A549 (cell line): ENCODE results near the gene SLC36A3. TPM values are rescaled to one million over a fixed set of nuclear protein-coding genes. Genes with fewer than 3 reads are reported as not detected.

Experiments
- ATAC-seq, 2 experiments: fragments of 200-7000 bp in 1 of 2; fragments of >200 bp in 1 of 2; cut with Nextera tagmentation in 1 of 2; cut with Tn5 transposase in 1 of 2; 3 replicates each; pipeline versions ENCODE4 v1.8.0 to v1.9.1; 2018 to 2020; ENCODE audit warnings: mild to moderate bottlenecking in 1 of 2, moderate library complexity in 1 of 2
- CTCF ChIA-PET: fragments of 300-600 bp; sonication (Branson Sonifier 250); formaldehyde crosslinking; extraction: SDS; loops from one replicate; lab custom pipeline; 2021; ENCODE audit warnings: antibody characterized with exemption, inconsistent platforms; lab: Yijun Ruan, JAX
- POLR2A ChIA-PET: fragments of 350-600 bp; formaldehyde crosslinking; extraction: SDS; loops from one replicate; lab custom pipeline; 2021; ENCODE audit warnings: antibody characterized with exemption, inconsistent platforms; lab: Yijun Ruan, JAX
- DNase-seq, 2 experiments: peaks; one replicate each; pipeline versions ENCODE4 v3.0.0 to v3.0.0-alpha.2; 2011 to 2016; ENCODE audit warnings: low read depth in 1 of 2, low spot score in 1 of 2
- FAIRE-seq: peaks from 2 replicates; lab custom pipeline; 2011; peaks lifted over from hg19 to GRCh38; lab: Jason Lieb, UNC
- H3K27ac ChIP-seq, 2 experiments: fragments of >200 bp; sonication (Bioruptor Twin); formaldehyde crosslinking; 3 replicates each; pipeline ENCODE4 v1.5.1; 2016 to 2017
- H3K4me1 ChIP-seq: fragments of >200 bp; sonication (Bioruptor Twin); formaldehyde crosslinking; 3 replicates; pipeline ENCODE4 v1.6.1; 2016
- H3K4me2 ChIP-seq: fragments of >200 bp; sonication (Bioruptor Twin); formaldehyde crosslinking; 3 replicates; pipeline ENCODE4 v1.6.1; 2016
- H3K4me3 ChIP-seq: fragments of >200 bp; sonication (Bioruptor Twin); formaldehyde crosslinking; 3 replicates; pipeline ENCODE4 v1.5.1; 2016
- H3K9me3 ChIP-seq: fragments of >200 bp; sonication (Bioruptor Twin); formaldehyde crosslinking; 3 replicates; pipeline ENCODE4 v1.6.1; 2016
- ATOH8 ChIP-seq: fragments of 250-450 bp; sonication (Bioruptor Pico); IDR thresholded peaks from 2 replicates; pipeline ENCODE4 v1.5.0; 2020; ENCODE audit warnings: low read depth, mild to moderate bottlenecking, moderate library complexity
- CBX8 ChIP-seq: fragments of 200-600 bp; sonication (generic); IDR thresholded peaks from 2 replicates; pipeline ENCODE4 v1.6.1; 2016
- CHD2 ChIP-seq: fragments of 150-350 bp; IDR thresholded peaks from 2 replicates; pipeline ENCODE4 v1.6.1; 2014; ENCODE audit warnings: low read length; ENCODE audit not compliant: partially characterized antibody
- EHMT2 ChIP-seq: fragments of 200-600 bp; sonication (generic); IDR thresholded peaks from 2 replicates; pipeline ENCODE4 v1.6.1; 2016; ENCODE audit warnings: antibody characterized with exemption, low read depth, mild to moderate bottlenecking, moderate library complexity
- EP300 ChIP-seq, 2 experiments: fragments of >200 bp; sonication (Bioruptor Twin); formaldehyde crosslinking; IDR thresholded peaks; 2 replicates in 1 of 2; 3 replicates in 1 of 2; pipeline ENCODE4 v1.6.1; 2016 to 2017
- FOSB ChIP-seq: fragments of 250-450 bp; sonication (Bioruptor Pico); IDR thresholded peaks from 2 replicates; pipeline ENCODE4 v1.5.0; 2020; ENCODE audit warnings: mild to moderate bottlenecking, moderate library complexity
- FOSL2 ChIP-seq, 2 experiments: fragments of 450-650 bp in 1 of 2; fragments of >200 bp in 1 of 2; sonication (Bioruptor Twin) in 1 of 2; formaldehyde crosslinking; IDR thresholded peaks; 2 replicates each; pipeline versions ENCODE4 v1.5.0 to v1.6.1; 2016 to 2020; ENCODE audit warnings: mild to moderate bottlenecking in 1 of 2, moderate library complexity in 1 of 2
- HDAC2 ChIP-seq: fragments of 200-600 bp; sonication (generic); IDR thresholded peaks from 2 replicates; pipeline ENCODE4 v1.6.1; 2016
- HMGXB4 ChIP-seq: fragments of 250-450 bp; sonication (Bioruptor Pico); IDR thresholded peaks from 2 replicates; pipeline ENCODE4 v1.5.0; 2021; ENCODE audit warnings: mild to moderate bottlenecking, moderate library complexity, borderline replicate concordance
- HOXB5 ChIP-seq: fragments of 250-450 bp; sonication (Bioruptor Pico); IDR thresholded peaks from 2 replicates; pipeline ENCODE4 v1.5.0; 2020; ENCODE audit warnings: mild to moderate bottlenecking, moderate library complexity
- MAFK ChIP-seq: fragments of 450-650 bp; IDR thresholded peaks from 2 replicates; pipeline ENCODE4 v1.6.1; 2014; ENCODE audit not compliant: partially characterized antibody
- POLR2AphosphoS2 ChIP-seq: conservative IDR thresholded peaks from 2 replicates; pipeline ENCODE4 v1.6.1; 2012; ENCODE audit warnings: low read length, improper control_type of control experiment, inconsistent platforms
- RARB ChIP-seq: fragments of 250-450 bp; sonication (Bioruptor Pico); IDR thresholded peaks from 2 replicates; pipeline ENCODE4 v1.8.0; 2021; ENCODE audit warnings: mild to moderate bottlenecking, moderate library complexity
- RCOR1 ChIP-seq: fragments of 150-350 bp; IDR thresholded peaks from 2 replicates; pipeline ENCODE4 v1.6.1; 2014; ENCODE audit warnings: antibody characterized with exemption, low read length, low read depth
- REST ChIP-seq: fragments of 200-600 bp; sonication (generic); IDR thresholded peaks from 2 replicates; pipeline ENCODE4 v1.6.1; 2016; ENCODE audit warnings: antibody characterized with exemption, mild to moderate bottlenecking, moderate library complexity
- RNF2 ChIP-seq: fragments of 200-600 bp; sonication (generic); IDR thresholded peaks from 2 replicates; pipeline ENCODE4 v1.6.1; 2016; ENCODE audit warnings: low read depth, mild to moderate bottlenecking, antibody characterized with exemption, moderate library complexity, borderline replicate concordance
- TFCP2L1 ChIP-seq: fragments of 250-450 bp; sonication (Bioruptor Pico); IDR thresholded peaks from 2 replicates; pipeline ENCODE4 v1.5.0; 2021; ENCODE audit warnings: mild to moderate bottlenecking
- TP53 ChIP-seq: fragments of 250-450 bp; sonication (Bioruptor Pico); IDR thresholded peaks from 2 replicates; pipeline ENCODE4 v1.5.0; 2021; ENCODE audit warnings: mild to moderate bottlenecking, moderate library complexity
- ZSCAN20 ChIP-seq: fragments of 250-450 bp; sonication (Bioruptor Pico); IDR thresholded peaks from 2 replicates; pipeline ENCODE4 v1.8.0; 2022; ENCODE audit warnings: mild to moderate bottlenecking, moderate library complexity
- WGBS: methylation state at CpG from one replicate; pipeline ENCODE4 v1.1.6; 2017; ENCODE audit errors: missing lambda C conversion rate; 5-methylcytosine and 5-hydroxymethylcytosine counted together
- polyA plus RNA-seq, 4 experiments: library from polyadenylated mRNA; depleted of rRNA in 3 of 4; stranded (reverse); fragments of >200 nt; fragmentation: RNase III in 1 of 4; extraction: RNeasy Plus Mini Kit Qiagen cat#74134 plus additional on column Dnase treatment in 1 of 4; gene quantifications; 2 replicates in 3 of 4; 3 replicates in 1 of 4; pipeline ENCODE4 v1.2.3, GENCODE V29; 2011 to 2017
- TF ChIP-seq, protein P1 (sequence below): IDR thresholded peaks from 2 replicates; pipeline ENCODE4 v1.6.1; 2012; ENCODE audit warnings: low read depth, borderline replicate concordance
- TF ChIP-seq, protein P2 (sequence below): fragments of >200 bp; sonication (Bioruptor Twin); formaldehyde crosslinking; IDR thresholded peaks from 3 replicates; pipeline ENCODE4 v1.6.1; 2016
- TF ChIP-seq, protein P3 (sequence below): IDR thresholded peaks from 2 replicates; pipeline ENCODE4 v1.6.1; 2012
- TF ChIP-seq, protein P4 (sequence below): fragments of 450-650 bp; IDR thresholded peaks from 2 replicates; pipeline ENCODE4 v1.6.1; 2014; ENCODE audit warnings: antibody characterized with exemption

SLC36A3 gene
- polyA plus RNA-seq, 2 of the 4 experiments (the other 2 are of a cell fraction) = not detected

GRCh38 chr5:151315998-151316597 lies 12.5 kb upstream of the SLC36A3 start (continued):
- TF ChIP-seq REST (no peak), CBX8 (no peak), HMGXB4 (CRISPR knock-in tag) (no peak), MAFK (no peak), EP300 (IDR thresholded peaks at IDR 0.05) (no peak), HOXB5 (CRISPR knock-in tag) (no peak), ATOH8 (CRISPR knock-in tag) (no peak), RARB (CRISPR knock-in tag) (no peak), FOSB (CRISPR knock-in tag) (no peak)
- TF ChIP-seq, protein P1, sequence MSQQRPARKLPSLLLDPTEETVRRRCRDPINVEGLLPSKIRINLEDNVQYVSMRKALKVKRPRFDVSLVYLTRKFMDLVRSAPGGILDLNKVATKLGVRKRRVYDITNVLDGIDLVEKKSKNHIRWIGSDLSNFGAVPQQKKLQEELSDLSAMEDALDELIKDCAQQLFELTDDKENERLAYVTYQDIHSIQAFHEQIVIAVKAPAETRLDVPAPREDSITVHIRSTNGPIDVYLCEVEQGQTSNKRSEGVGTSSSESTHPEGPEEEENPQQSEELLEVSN = no peak
- TF ChIP-seq, protein P2, sequence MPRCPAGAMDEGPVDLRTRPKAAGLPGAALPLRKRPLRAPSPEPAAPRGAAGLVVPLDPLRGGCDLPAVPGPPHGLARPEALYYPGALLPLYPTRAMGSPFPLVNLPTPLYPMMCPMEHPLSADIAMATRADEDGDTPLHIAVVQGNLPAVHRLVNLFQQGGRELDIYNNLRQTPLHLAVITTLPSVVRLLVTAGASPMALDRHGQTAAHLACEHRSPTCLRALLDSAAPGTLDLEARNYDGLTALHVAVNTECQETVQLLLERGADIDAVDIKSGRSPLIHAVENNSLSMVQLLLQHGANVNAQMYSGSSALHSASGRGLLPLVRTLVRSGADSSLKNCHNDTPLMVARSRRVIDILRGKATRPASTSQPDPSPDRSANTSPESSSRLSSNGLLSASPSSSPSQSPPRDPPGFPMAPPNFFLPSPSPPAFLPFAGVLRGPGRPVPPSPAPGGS = no peak
- TF ChIP-seq, protein P3, sequence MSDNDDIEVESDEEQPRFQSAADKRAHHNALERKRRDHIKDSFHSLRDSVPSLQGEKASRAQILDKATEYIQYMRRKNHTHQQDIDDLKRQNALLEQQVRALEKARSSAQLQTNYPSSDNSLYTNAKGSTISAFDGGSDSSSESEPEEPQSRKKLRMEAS = no peak
- TF ChIP-seq, all 56 proteins: peak for 3

DNA sequence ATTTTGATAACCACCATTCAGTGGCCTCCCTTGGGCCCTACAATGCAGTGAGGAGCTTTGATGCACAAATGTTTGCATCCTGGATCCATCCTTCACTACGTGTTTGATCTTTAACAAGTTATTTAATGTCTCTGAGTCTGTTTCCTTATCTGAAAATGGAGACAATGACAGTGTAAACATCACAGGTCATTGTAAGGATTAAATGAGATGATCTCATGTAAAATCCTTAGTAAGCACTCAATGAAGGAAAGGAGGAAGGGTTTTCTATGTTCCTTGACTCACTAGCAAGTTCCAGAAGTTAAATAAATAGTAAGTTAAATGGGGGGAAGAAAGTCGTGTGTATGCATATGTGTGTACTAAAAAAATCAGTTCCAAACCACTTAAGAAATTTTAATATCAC lies 9.8 kb upstream of the SLC36A3 start:
- ATAC-seq = no peak
- Histone ChIP-seq H3K4me2 (no peak overlapping the region), H3K4me3 (no peak overlapping the region), H3K9me3 (peaks cover 4% of the 10 kb centered on the region; the same call in 2 of the 3 replicates), H3K4me1 (no peaks in the 10 kb centered on the region), H3K27ac (no peak overlapping the region)
- TF ChIP-seq POLR2AphosphoS2 = no peak
- no peak for TF ChIP-seq MAFK
- TF ChIP-seq RNF2 = no peak
- no peak for TF ChIP-seq FOSL2 (IDR thresholded peaks at IDR 0.05)
- TF ChIP-seq FOSL2 (CRISPR knock-in tag; IDR thresholded peaks at IDR 0.05) = no peak
- TF ChIP-seq, protein P4, sequence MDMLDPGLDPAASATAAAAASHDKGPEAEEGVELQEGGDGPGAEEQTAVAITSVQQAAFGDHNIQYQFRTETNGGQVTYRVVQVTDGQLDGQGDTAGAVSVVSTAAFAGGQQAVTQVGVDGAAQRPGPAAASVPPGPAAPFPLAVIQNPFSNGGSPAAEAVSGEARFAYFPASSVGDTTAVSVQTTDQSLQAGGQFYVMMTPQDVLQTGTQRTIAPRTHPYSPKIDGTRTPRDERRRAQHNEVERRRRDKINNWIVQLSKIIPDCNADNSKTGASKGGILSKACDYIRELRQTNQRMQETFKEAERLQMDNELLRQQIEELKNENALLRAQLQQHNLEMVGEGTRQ = no peak
- TF ChIP-seq HOXB5 (CRISPR knock-in tag) = no peak
- no peak for TF ChIP-seq ATOH8 (CRISPR knock-in tag)
- TF ChIP-seq RCOR1 = no peak
- no peak for TF ChIP-seq HDAC2
- no peak for TF ChIP-seq TFCP2L1 (CRISPR knock-in tag)
- TF ChIP-seq EHMT2 = no peak
- TF ChIP-seq CHD2 = no peak
- TF ChIP-seq EP300 (IDR thresholded peaks at IDR 0.05) = no peak
- no peak for TF ChIP-seq TP53 (CRISPR knock-in tag)
- TF ChIP-seq ZSCAN20 = no peak
- 2% methylated on average over 2 of the region's 2 CpGs for WGBS
- FAIRE-seq = peak; percentile 13
- ChIA-PET CTCF (interaction anchor here (1.4 kb wide), 1 partner anchor 339 kb away, joined by 4 read pairs; no protein-coding TSS in a partner anchor), POLR2A (no interaction called here)
- no peak for DNase-seq
